K562 (cell line): ENCODE measurements around the gene MMP17. TPM values are rescaled to one million over a fixed set of nuclear protein-coding genes. Genes with fewer than 3 reads are reported as not detected.

Source experiments
- ATAC-seq: fragments of 200-7000 bp; cut with Tn5 transposase; 3 replicates; pipeline ENCODE4 v1.9.1; 2020; ENCODE audit warnings: moderate library complexity
- BruUV-seq: library from RNA; stranded (reverse); fragments of 400-500 nt; replicated peaks from 2 replicates; lab custom pipeline; 2021; lab: Mats Ljungman, UMichigan
- CTCF ChIA-PET: fragments of 300-600 bp; formaldehyde crosslinking; extraction: SDS; loops from one replicate; lab custom pipeline; 2021; ENCODE audit warnings: low intra/inter-chr PET ratio; lab: Yijun Ruan, JAX
- POLR2A ChIA-PET: fragments of 300-600, 350-650 bp; sonication (Branson Sonifier 250); formaldehyde crosslinking; extraction: SDS; loops from one replicate; lab custom pipeline; 2021; ENCODE audit warnings: antibody characterized with exemption, inconsistent platforms; lab: Yijun Ruan, JAX
- DNase-seq, 4 experiments: peaks; one replicate each; pipeline versions ENCODE4 v3.0.0 to v3.0.0-alpha.2; 2011 to 2018; ENCODE audit warnings: low spot score in 3 of 4, mixed read lengths in 3 of 4; ENCODE audit errors: extremely low read depth in 1 of 4
- FAIRE-seq: peaks from 2 replicates; lab custom pipeline; 2011; peaks lifted over from hg19 to GRCh38; lab: Jason Lieb, UNC
- H2AFZ ChIP-seq: 2 replicates; pipeline ENCODE4 v1.6.0; 2011; ENCODE audit warnings: low read depth, low read length, control low read depth, inconsistent platforms
- H3K27ac ChIP-seq: fragments of 200-600 bp; 3 replicates; pipeline ENCODE4 v1.8.0; 2011; ENCODE audit warnings: low read depth, mild to moderate bottlenecking, control low read depth, inconsistent platforms, low read length, moderate library complexity, mixed read lengths; ENCODE audit errors: extremely low read depth
- H3K27me3 ChIP-seq, 2 experiments: fragments of 300-600 bp in 1 of 2; 2 replicates in 1 of 2; 3 replicates in 1 of 2; pipeline versions ENCODE4 v1.6.0 to v1.8.0; 2011; ENCODE audit warnings: inconsistent platforms in 2 of 2, low read length in 2 of 2, mild to moderate bottlenecking in 1 of 2, mixed read lengths in 1 of 2, moderate library complexity in 1 of 2; ENCODE audit not compliant: control insufficient read depth in 2 of 2, insufficient read depth in 2 of 2
- H3K36me3 ChIP-seq: fragments of 300-600 bp; 3 replicates; pipeline ENCODE4 v1.8.0; 2011; ENCODE audit warnings: mild to moderate bottlenecking, low read length, inconsistent platforms; ENCODE audit not compliant: control insufficient read depth, insufficient read depth
- H3K4me1 ChIP-seq, 2 experiments: fragments of 200-600 bp in 1 of 2; replicated peaks in 1 of 2; 2 replicates in 1 of 2; 3 replicates in 1 of 2; pipeline versions ENCODE4 v1.5.1 to v1.8.0; 2011; ENCODE audit warnings: inconsistent platforms in 2 of 2, low read length in 2 of 2, mild to moderate bottlenecking in 1 of 2, mixed read lengths in 1 of 2, moderate library complexity in 1 of 2; ENCODE audit not compliant: control insufficient read depth in 2 of 2, insufficient read depth in 2 of 2
- H3K4me2 ChIP-seq: 2 replicates; pipeline ENCODE4 v1.6.1; 2011; ENCODE audit warnings: low read length, control low read depth, inconsistent platforms, mixed read lengths; ENCODE audit not compliant: insufficient read depth
- H3K4me3 ChIP-seq: fragments of 200-600 bp; sonication (generic), shearing (Covaris generic); 2 replicates; pipeline ENCODE4 v1.5.1; 2016; ENCODE audit warnings: control low read depth, inconsistent platforms
- H3K79me2 ChIP-seq: fragments of 200-600 bp; 3 replicates; pipeline ENCODE4 v1.8.0; 2011; ENCODE audit warnings: low read length, inconsistent platforms; ENCODE audit not compliant: control insufficient read depth, insufficient read depth
- H3K9ac ChIP-seq, 2 experiments: 2 replicates each; pipeline versions ENCODE4 v1.6.0 to v1.6.1; 2011; ENCODE audit warnings: low read depth in 2 of 2, low read length in 2 of 2, control low read depth in 1 of 2, inconsistent platforms in 1 of 2, mild to moderate bottlenecking in 1 of 2, mixed read lengths in 1 of 2; ENCODE audit not compliant: insufficient read depth in 1 of 2
- H3K9me1 ChIP-seq: one replicate; pipeline ENCODE4 v1.6.0; 2011; ENCODE audit warnings: inconsistent platforms, mild to moderate bottlenecking, low read length, moderate library complexity; ENCODE audit not compliant: control insufficient read depth, insufficient read depth
- H3K9me3 ChIP-seq: replicated peaks from 2 replicates; pipeline ENCODE4 v1.5.1; 2011; ENCODE audit warnings: low read depth, low read length, inconsistent platforms; ENCODE audit not compliant: control insufficient read depth, insufficient read depth
- H4K20me1 ChIP-seq: replicated peaks from 2 replicates; pipeline ENCODE4 v1.6.1; 2011; ENCODE audit warnings: low read length, inconsistent platforms, mixed read lengths; ENCODE audit not compliant: control insufficient read depth, insufficient read depth
- C11orf30 ChIP-seq: fragments of 450-650 bp; IDR thresholded peaks from 2 replicates; pipeline ENCODE4 v1.6.1; 2016; ENCODE audit warnings: low read depth, mild to moderate bottlenecking
- CHD4 ChIP-seq: fragments of 200-600 bp; sonication (generic); IDR thresholded peaks from 3 replicates; pipeline ENCODE4 v1.6.1; 2012; ENCODE audit warnings: low read depth, mild to moderate bottlenecking, mixed read lengths, low read length, inconsistent platforms; ENCODE audit not compliant: insufficient read depth, insufficient replicate concordance, poor library complexity, severe bottlenecking
- EP300 ChIP-seq: IDR thresholded peaks from 2 replicates; pipeline ENCODE4 v1.6.1; 2012; ENCODE audit warnings: low read length, improper control_type of control experiment
- ESRRB ChIP-seq: fragments of 250-450 bp; sonication (Bioruptor Pico); IDR thresholded peaks from 2 replicates; pipeline ENCODE4 v1.5.0; 2020; ENCODE audit warnings: mild to moderate bottlenecking, moderate library complexity, borderline replicate concordance
- FOSL1 ChIP-seq: fragments of 200-800 bp; sonication (Bioruptor generic); conservative IDR thresholded peaks from 2 replicates; pipeline ENCODE4 v1.6.1; 2016; ENCODE audit warnings: missing genetic modification characterization, missing compliant biosample characterization
- FOXJ2 ChIP-seq: fragments of 200-800 bp; sonication (Bioruptor generic); IDR thresholded peaks from 2 replicates; pipeline ENCODE4 v1.6.1; 2016; ENCODE audit warnings: missing genetic modification characterization, missing compliant biosample characterization
- KLF6 ChIP-seq: fragments of 250-450 bp; sonication (Bioruptor Pico); IDR thresholded peaks from 2 replicates; pipeline ENCODE4 v1.4.0; 2020; ENCODE audit warnings: mild to moderate bottlenecking, moderate library complexity, borderline replicate concordance
- MEIS2 ChIP-seq: fragments of 450-650 bp; IDR thresholded peaks from 2 replicates; pipeline ENCODE4 v1.6.1; 2014; ENCODE audit warnings: mild to moderate bottlenecking; ENCODE audit not compliant: partially characterized antibody
- MXI1 ChIP-seq: IDR thresholded peaks from 2 replicates; pipeline ENCODE4 v1.6.1; 2011; ENCODE audit warnings: low read depth, mild to moderate bottlenecking, improper control_type of control experiment, low read length
- SMAD4 ChIP-seq: fragments of 250-450 bp; sonication (Bioruptor Pico); conservative IDR thresholded peaks from 2 replicates; pipeline ENCODE4 v1.8.0; 2021; ENCODE audit warnings: inconsistent platforms, mild to moderate bottlenecking, moderate library complexity
- SPI1 ChIP-seq: IDR thresholded peaks from 2 replicates; pipeline ENCODE4 v1.6.1; 2011; ENCODE audit warnings: low read depth, low read length, control low read depth, borderline replicate concordance
- ZNF316 ChIP-seq: fragments of 450-650 bp; IDR thresholded peaks from 2 replicates; pipeline ENCODE4 v1.6.1; 2016
- ZNF589 ChIP-seq: fragments of 200-800 bp; sonication (Bioruptor generic); IDR thresholded peaks from 2 replicates; pipeline ENCODE4 v1.6.1; 2016; ENCODE audit warnings: low read depth, missing genetic modification characterization, missing compliant biosample characterization
- WGBS: fragments of 100-300 bp; shearing (Covaris generic); methylation state at CpG from one replicate; pipeline ENCODE4 v1.1.6; 2016; ENCODE audit warnings: low coverage, mixed read lengths; ENCODE audit not compliant: insufficient coverage; ENCODE audit errors: missing lambda C conversion rate; 5-methylcytosine and 5-hydroxymethylcytosine counted together
- in situ Hi-C: fragments of 300-500 bp; cut with MboI; formaldehyde crosslinking; loops from 4 replicates; pipeline ENCODE4 v1.15.0; 2018; ENCODE audit warnings: inconsistent platforms, mixed read lengths
- intact Hi-C: fragments of 100-400 bp; cut with micrococcal nuclease; formaldehyde crosslinking; loops from 2 replicates; pipeline ENCODE4 v1.14.2; 2022
- polyA plus RNA-seq, 8 experiments: library from polyadenylated mRNA; depleted of rRNA in 4 of 8; stranded (reverse) in 5 of 8; unstranded in 3 of 8; fragments of >200 nt; fragmentation: Nextera tagmentation in 2 of 8; fragmentation: Illumina TruSeq in 1 of 8; extraction: Ambion mirVana in 2 of 8; extraction: Trizol in 1 of 8; gene quantifications; 2 replicates each; pipeline versions ENCODE4 v1.2.1 to v1.2.3, GENCODE V29; 2011 to 2014; ENCODE audit warnings: inconsistent platforms in 1 of 8, missing spikeins in 1 of 8
- total RNA-seq, 7 experiments: library from RNA; depleted of rRNA in 6 of 7; stranded (reverse); fragments of >200 nt in 6 of 7; fragmentation: Illumina TruSeq in 2 of 7; extraction: Trizol in 2 of 7; gene quantifications; 2 replicates each; pipeline versions ENCODE4 v1.2.1 to v1.2.3, GENCODE V29; 2011 to 2021; ENCODE audit warnings: low replicate concordance in 1 of 7
- TF ChIP-seq, protein P1 (sequence below): fragments of 450-650 bp; formaldehyde crosslinking; IDR thresholded peaks from 2 replicates; pipeline ENCODE4 v1.4.0; 2020; ENCODE audit warnings: mild to moderate bottlenecking, moderate library complexity
- TF ChIP-seq, protein P2 (sequence below): fragments of 450-650 bp; formaldehyde crosslinking; conservative IDR thresholded peaks from 2 replicates; pipeline ENCODE4 v1.4.0; 2022; ENCODE audit warnings: mild to moderate bottlenecking, missing genetic modification characterization
- TF ChIP-seq, protein P3 (sequence below): fragments of 250-450 bp; sonication (Bioruptor Pico); IDR thresholded peaks from 2 replicates; pipeline ENCODE4 v1.8.0; 2022; ENCODE audit warnings: inconsistent platforms
- TF ChIP-seq, protein P4 (sequence below): IDR thresholded peaks from 2 replicates; pipeline ENCODE4 v1.6.1; 2014; ENCODE audit warnings: antibody characterized with exemption

The MMP17 gene
- total and polyA plus RNA-seq, 9 of the 15 experiments (the other 6 are each of a cell fraction or from before 2014, with no cell fraction given) = 1.1 to 21.2 (median 17.1) TPM; not detected in 2

DNA sequence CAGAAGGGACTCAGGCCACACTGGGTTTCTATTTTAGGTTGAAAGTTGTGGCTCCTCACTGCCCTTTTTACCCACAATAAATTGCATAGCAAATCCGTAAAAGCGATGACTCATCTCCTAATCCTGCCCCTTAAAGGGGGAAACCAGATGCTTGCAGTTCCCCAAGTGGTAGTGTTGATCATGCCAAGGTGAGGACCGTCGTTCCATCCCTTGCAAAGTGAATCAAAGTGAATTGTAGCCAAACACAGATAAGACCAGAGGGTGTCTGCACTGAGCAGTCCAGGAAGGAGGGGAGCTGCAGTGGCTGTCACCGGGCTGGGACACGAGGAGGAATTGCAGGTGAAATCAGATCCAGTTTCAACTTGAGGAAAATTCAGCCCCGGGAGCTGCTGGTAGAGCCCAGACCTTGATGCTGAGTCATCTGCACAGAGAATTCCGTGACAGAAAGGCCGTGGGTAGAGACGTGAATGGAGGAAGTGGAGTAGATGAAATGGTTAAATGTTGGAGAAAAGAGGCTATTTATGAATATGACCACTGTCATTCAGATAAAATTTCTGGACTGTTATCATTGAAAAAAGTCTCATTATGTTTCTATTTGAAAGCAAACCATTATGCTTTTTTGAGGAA is 44.2 kb upstream of the MMP17 start:
- H3K9ac ChIP-seq = no peak overlapping the region
- H3K36me3 ChIP-seq = peaks cover 84% of the 10 kb centered on the region
- no TSS peak for BruUV-seq
- DNase-seq (peak in 3 of 4 experiments; percentile 28 to 35 (median 32)), ATAC-seq (peak; percentile 59), FAIRE-seq (peak; percentile 80)
- H3K9me1 ChIP-seq = peaks cover 2% of the 10 kb centered on the region
- POLR2A ChIA-PET = interaction anchor here (1.5 kb wide), 1 partner anchor 9 kb away, joined by 5 read pairs; no protein-coding TSS in a partner anchor
- no peaks in the 10 kb centered on the region for H3K9me3 ChIP-seq
- H4K20me1 ChIP-seq = no peaks in the 10 kb centered on the region
- in situ Hi-C loops = no loop called here
- no peak overlapping the region for H2AFZ ChIP-seq
- H3K27ac ChIP-seq = peak overlapping the region; percentile 25; the same call in 1 of the 3 replicates
- H3K79me2 ChIP-seq = no peaks in the 10 kb centered on the region
- CTCF ChIA-PET = no interaction called here
- no peak overlapping the region for H3K4me2 ChIP-seq
- peaks cover 0 to 6% of the 10 kb centered on the region in 2 experiments; a peak in 3 of 5 replicates for H3K4me1 ChIP-seq
- H3K4me3 ChIP-seq = no peak overlapping the region
- 30% methylated on average over 10 of the region's 10 CpGs for WGBS
- H3K27me3 ChIP-seq = no peaks in the 10 kb centered on the region
- intact Hi-C loops = no loop called here
- TF ChIP-seq MXI1 (no peak), CHD4 (no peak), SPI1 (peak; percentile 26; the same call in 1 of the 2 replicates), ESRRB (no peak), EP300 (no peak), ZNF589 (no peak), SMAD4 (CRISPR knock-in tag) (no peak), MEIS2 (no peak), KLF6 (CRISPR knock-in tag) (no peak), FOSL1 (tag) (no peak), ZNF316 (peak; percentile 79), C11orf30 (peak; percentile 80), FOXJ2 (tag) (no peak)
- TF ChIP-seq, protein P1, sequence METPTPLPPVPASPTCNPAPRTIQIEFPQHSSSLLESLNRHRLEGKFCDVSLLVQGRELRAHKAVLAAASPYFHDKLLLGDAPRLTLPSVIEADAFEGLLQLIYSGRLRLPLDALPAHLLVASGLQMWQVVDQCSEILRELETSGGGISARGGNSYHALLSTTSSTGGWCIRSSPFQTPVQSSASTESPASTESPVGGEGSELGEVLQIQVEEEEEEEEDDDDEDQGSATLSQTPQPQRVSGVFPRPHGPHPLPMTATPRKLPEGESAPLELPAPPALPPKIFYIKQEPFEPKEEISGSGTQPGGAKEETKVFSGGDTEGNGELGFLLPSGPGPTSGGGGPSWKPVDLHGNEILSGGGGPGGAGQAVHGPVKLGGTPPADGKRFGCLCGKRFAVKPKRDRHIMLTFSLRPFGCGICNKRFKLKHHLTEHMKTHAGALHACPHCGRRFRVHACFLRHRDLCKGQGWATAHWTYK (CRISPR knock-in tag) = no peak
- TF ChIP-seq, protein P2, sequence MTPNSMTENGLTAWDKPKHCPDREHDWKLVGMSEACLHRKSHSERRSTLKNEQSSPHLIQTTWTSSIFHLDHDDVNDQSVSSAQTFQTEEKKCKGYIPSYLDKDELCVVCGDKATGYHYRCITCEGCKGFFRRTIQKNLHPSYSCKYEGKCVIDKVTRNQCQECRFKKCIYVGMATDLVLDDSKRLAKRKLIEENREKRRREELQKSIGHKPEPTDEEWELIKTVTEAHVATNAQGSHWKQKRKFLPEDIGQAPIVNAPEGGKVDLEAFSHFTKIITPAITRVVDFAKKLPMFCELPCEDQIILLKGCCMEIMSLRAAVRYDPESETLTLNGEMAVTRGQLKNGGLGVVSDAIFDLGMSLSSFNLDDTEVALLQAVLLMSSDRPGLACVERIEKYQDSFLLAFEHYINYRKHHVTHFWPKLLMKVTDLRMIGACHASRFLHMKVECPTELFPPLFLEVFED = no peak
- TF ChIP-seq, protein P3, sequence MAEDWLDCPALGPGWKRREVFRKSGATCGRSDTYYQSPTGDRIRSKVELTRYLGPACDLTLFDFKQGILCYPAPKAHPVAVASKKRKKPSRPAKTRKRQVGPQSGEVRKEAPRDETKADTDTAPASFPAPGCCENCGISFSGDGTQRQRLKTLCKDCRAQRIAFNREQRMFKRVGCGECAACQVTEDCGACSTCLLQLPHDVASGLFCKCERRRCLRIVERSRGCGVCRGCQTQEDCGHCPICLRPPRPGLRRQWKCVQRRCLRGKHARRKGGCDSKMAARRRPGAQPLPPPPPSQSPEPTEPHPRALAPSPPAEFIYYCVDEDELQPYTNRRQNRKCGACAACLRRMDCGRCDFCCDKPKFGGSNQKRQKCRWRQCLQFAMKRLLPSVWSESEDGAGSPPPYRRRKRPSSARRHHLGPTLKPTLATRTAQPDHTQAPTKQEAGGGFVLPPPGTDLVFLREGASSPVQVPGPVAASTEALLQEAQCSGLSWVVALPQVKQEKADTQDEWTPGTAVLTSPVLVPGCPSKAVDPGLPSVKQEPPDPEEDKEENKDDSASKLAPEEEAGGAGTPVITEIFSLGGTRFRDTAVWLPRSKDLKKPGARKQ = no peak
- TF ChIP-seq, protein P4, sequence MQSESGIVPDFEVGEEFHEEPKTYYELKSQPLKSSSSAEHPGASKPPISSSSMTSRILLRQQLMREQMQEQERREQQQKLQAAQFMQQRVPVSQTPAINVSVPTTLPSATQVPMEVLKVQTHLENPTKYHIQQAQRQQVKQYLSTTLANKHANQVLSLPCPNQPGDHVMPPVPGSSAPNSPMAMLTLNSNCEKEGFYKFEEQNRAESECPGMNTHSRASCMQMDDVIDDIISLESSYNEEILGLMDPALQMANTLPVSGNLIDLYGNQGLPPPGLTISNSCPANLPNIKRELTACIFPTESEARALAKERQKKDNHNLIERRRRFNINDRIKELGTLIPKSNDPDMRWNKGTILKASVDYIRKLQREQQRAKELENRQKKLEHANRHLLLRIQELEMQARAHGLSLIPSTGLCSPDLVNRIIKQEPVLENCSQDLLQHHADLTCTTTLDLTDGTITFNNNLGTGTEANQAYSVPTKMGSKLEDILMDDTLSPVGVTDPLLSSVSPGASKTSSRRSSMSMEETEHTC = no peak
